ENCODE data around the gene EXOSC1.

Gene EXOSC1

DNA sequence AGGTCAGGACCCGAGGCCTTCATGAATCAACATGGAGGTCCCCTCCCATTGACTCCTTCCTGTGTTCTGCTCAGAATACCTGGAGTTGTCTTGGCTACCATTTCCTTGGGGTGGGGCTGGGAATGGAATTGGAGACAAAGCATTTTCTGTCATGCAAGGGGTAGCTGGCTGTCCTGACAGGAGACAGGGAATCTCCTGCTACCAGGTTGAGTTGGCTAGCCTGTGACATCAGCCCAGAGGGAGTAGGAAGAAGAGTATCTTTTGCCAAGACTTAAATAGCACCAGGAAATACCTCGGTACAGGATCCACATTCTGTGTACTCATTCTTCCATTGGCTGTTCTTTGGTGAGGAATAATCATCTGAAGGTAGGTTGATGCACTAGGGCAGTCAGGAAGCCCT lies 5.0 kb upstream of the EXOSC1 start:
- no peak for TF ChIP-seq TAF1 (IDR thresholded peaks at IDR 0.05; ENCODE audit: borderline replicate concordance, insufficient read depth, low read length)

DNA sequence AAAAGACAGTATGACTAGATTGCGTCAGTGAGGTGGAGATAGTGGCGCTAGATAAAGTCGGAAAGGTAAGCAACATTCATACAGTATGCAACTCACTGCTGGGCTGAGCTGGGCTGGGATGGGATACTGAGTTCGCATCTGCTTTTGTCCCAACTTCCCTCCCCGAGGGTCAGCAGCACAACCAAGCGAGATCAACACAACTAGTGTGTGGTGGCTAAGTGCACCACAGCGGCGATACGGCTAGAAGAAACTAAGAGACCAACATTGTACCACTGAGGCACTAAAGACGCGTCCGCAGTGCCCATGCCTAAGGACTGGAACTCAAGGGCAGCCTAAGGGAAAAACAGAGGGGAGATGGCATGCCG lies 467 bp downstream of the EXOSC1 start:
- TF ChIP-seq POLR2AphosphoS5 (IDR thresholded peaks at IDR 0.05; ENCODE audit: low read depth, low read length) (no peak), FOXP2 (optimal IDR thresholded peaks at IDR 0.05; ENCODE audit: borderline replicate concordance, extremely low read depth, extremely low read length, insufficient read depth) (no peak), TAF1 (IDR thresholded peaks at IDR 0.05; ENCODE audit: borderline replicate concordance, insufficient read depth, low read length) (no peak), SIN3A (IDR thresholded peaks at IDR 0.05; ENCODE audit: borderline replicate concordance, insufficient read depth, low read length) (no peak)
- TF ChIP-seq, protein P1, sequence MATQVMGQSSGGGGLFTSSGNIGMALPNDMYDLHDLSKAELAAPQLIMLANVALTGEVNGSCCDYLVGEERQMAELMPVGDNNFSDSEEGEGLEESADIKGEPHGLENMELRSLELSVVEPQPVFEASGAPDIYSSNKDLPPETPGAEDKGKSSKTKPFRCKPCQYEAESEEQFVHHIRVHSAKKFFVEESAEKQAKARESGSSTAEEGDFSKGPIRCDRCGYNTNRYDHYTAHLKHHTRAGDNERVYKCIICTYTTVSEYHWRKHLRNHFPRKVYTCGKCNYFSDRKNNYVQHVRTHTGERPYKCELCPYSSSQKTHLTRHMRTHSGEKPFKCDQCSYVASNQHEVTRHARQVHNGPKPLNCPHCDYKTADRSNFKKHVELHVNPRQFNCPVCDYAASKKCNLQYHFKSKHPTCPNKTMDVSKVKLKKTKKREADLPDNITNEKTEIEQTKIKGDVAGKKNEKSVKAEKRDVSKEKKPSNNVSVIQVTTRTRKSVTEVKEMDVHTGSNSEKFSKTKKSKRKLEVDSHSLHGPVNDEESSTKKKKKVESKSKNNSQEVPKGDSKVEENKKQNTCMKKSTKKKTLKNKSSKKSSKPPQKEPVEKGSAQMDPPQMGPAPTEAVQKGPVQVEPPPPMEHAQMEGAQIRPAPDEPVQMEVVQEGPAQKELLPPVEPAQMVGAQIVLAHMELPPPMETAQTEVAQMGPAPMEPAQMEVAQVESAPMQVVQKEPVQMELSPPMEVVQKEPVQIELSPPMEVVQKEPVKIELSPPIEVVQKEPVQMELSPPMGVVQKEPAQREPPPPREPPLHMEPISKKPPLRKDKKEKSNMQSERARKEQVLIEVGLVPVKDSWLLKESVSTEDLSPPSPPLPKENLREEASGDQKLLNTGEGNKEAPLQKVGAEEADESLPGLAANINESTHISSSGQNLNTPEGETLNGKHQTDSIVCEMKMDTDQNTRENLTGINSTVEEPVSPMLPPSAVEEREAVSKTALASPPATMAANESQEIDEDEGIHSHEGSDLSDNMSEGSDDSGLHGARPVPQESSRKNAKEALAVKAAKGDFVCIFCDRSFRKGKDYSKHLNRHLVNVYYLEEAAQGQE (IDR thresholded peaks at IDR 0.05; ENCODE audit: insufficient read depth in 1 of 2, low read depth in 2 of 2, low read length in 2 of 2): no peak

DNA sequence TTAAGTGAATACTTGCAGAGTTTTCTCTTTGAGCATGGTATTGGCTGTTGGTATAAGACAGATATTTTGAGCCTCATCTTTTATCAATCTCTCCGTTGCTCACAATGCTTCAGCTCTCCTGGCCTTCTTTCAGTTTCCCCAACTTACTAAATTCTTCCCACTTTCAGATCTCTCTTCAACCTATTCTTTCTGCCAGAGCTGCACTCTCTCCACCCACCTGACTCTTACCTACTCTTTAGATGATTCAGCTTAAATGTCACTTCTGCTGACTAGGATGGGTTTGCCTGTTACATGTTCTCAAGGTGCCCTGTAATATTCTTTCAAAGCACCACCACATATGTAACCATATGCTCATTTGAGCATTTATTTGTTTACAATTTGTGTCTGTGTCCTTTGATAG lies 1.6 kb downstream of the EXOSC1 start:
- TF ChIP-seq FOXP2 (optimal IDR thresholded peaks at IDR 0.05; ENCODE audit: borderline replicate concordance, extremely low read depth, extremely low read length, insufficient read depth) (no peak), POLR2AphosphoS5 (IDR thresholded peaks at IDR 0.05; ENCODE audit: low read depth, low read length) (no peak), TAF1 (IDR thresholded peaks at IDR 0.05; ENCODE audit: borderline replicate concordance, insufficient read depth, low read length) (no peak), SIN3A (IDR thresholded peaks at IDR 0.05; ENCODE audit: borderline replicate concordance, insufficient read depth, low read length) (no peak)
- TF ChIP-seq, protein P1 (IDR thresholded peaks at IDR 0.05; ENCODE audit: insufficient read depth in 1 of 2, low read depth in 2 of 2, low read length in 2 of 2): no peak

DNA sequence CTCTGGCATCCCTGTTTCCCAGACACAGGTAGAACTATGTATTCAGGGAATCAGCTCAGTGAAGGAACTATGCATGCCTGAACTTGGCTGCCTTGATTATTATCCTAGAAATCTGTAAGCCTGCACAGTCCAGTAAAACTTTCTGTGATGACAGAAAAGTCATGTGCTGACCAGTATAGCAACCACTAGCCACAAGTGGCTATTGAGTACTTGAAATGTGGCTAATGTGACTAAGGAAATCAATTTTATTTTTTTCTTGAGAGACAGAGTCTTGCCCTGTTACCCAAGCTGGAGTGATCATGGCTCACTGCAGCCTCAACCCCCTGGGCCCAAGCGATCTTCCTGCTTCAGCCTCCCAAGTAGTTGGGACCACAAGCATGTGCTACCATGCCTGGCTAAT lies 3.5 kb downstream of the EXOSC1 start:
- TF ChIP-seq POLR2AphosphoS5 (IDR thresholded peaks at IDR 0.05; ENCODE audit: low read depth, low read length): no peak
- TF ChIP-seq, protein P1 (IDR thresholded peaks at IDR 0.05; ENCODE audit: insufficient read depth in 1 of 2, low read depth in 2 of 2, low read length in 2 of 2): no peak
- no peak for TF ChIP-seq TAF1 (IDR thresholded peaks at IDR 0.05; ENCODE audit: borderline replicate concordance, insufficient read depth, low read length)
- no peak for TF ChIP-seq FOXP2 (optimal IDR thresholded peaks at IDR 0.05; ENCODE audit: borderline replicate concordance, extremely low read depth, extremely low read length, insufficient read depth)
- TF ChIP-seq SIN3A (IDR thresholded peaks at IDR 0.05; ENCODE audit: borderline replicate concordance, insufficient read depth, low read length): no peak

DNA sequence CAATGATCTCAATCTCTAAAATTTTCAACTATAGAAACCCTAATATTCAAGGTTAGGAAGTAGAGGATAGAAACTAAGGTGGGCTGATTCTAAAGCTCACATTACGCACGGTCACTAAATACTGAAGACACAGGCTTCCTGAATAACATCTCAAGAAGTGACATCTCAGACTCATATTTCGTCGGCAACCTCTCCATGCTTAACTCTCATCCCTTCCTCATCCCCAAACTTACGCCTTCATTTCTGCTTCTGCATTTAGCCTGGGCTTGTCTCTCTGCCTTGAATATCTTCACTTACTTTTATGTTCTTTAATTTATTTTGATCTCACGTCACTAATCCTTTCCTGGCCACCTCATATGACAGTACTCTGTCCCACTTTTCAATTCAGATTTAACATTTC lies 10.6 kb downstream of the EXOSC1 start:
- TF ChIP-seq SIN3A (IDR thresholded peaks at IDR 0.05; ENCODE audit: borderline replicate concordance, insufficient read depth, low read length) (no peak), TAF1 (IDR thresholded peaks at IDR 0.05; ENCODE audit: borderline replicate concordance, insufficient read depth, low read length) (no peak), POLR2AphosphoS5 (IDR thresholded peaks at IDR 0.05; ENCODE audit: low read depth, low read length) (no peak)
- TF ChIP-seq, protein P1 (IDR thresholded peaks at IDR 0.05; ENCODE audit: insufficient read depth in 1 of 2, low read depth in 2 of 2, low read length in 2 of 2): no peak
